Suprapubic skin (tissue), 3 donors: ENCODE results near the gene NRG4.

Source experiments
- CTCF ChIP-seq, 2 donors: fragments of 200-600 bp in 1 of 2; fragments of 450-650 bp in 1 of 2; sonication (generic) in 1 of 2; IDR thresholded peaks; one replicate each; pipeline ENCODE4 v1.5.1; 2016 to 2019; ENCODE audit warnings: antibody characterized with exemption in 2 of 2, mild to moderate bottlenecking in 1 of 2, moderate library complexity in 1 of 2
- POLR2A ChIP-seq, 2 donors: fragments of 450-650 bp; IDR thresholded peaks; one replicate each; pipeline ENCODE4 v1.6.1; 2017; ENCODE audit warnings: antibody characterized with exemption in 2 of 2, mild to moderate bottlenecking in 2 of 2, moderate library complexity in 2 of 2

GRCh38 chr15:75947092-75947491 lies 65.1 kb downstream of the NRG4 start:
- TF ChIP-seq CTCF (IDR thresholded peaks at IDR 0.05) (no peak), POLR2A (IDR thresholded peaks at IDR 0.05) (no peak)
